Neural cell (in vitro differentiated cells): Measurements from ENCODE around the gene BNC1. TPM values are rescaled to one million over a fixed set of nuclear protein-coding genes. Genes with fewer than 3 reads are reported as not detected.

Experiments used
- H2AFZ ChIP-seq: fragments of 200-600, 300-800 bp; sonication (generic), shearing (Covaris generic); 2 replicates; pipeline ENCODE4 v1.6.0; 2014; ENCODE audit warnings: low read depth, mild to moderate bottlenecking, antibody characterized with exemption, low read length, moderate library complexity
- H3F3A ChIP-seq: fragments of 200-600 bp; shearing (Covaris generic); 2 replicates; pipeline ENCODE4 v1.6.1; 2016; ENCODE audit warnings: mild to moderate bottlenecking, moderate library complexity, mixed read lengths, antibody characterized with exemption, low read length; ENCODE audit not compliant: insufficient read depth, poor library complexity, severe bottlenecking
- H3K27ac ChIP-seq: fragments of 200-600, 300-800 bp; sonication (generic), shearing (Covaris generic); 2 replicates; pipeline ENCODE4 v1.5.1; 2014; ENCODE audit warnings: mild to moderate bottlenecking, low read length, moderate library complexity
- H3K27me3 ChIP-seq: fragments of 300-800, 200-600 bp; sonication (generic), shearing (Covaris generic); 2 replicates; pipeline ENCODE4 v1.6.0; 2014; ENCODE audit warnings: mild to moderate bottlenecking, low read depth, low read length, moderate library complexity; ENCODE audit not compliant: insufficient read depth
- H3K36me3 ChIP-seq: fragments of 300-800, 200-600 bp; sonication (generic), shearing (Covaris generic); 2 replicates; pipeline ENCODE4 v1.5.1; 2014; ENCODE audit warnings: mild to moderate bottlenecking, antibody characterized with exemption, low read length, moderate library complexity; ENCODE audit not compliant: insufficient read depth
- H3K4me2 ChIP-seq: fragments of 300-800, 200-600 bp; sonication (generic), shearing (Covaris generic); 2 replicates; pipeline ENCODE4 v1.6.0; 2014; ENCODE audit warnings: mild to moderate bottlenecking, low read length
- H3K4me3 ChIP-seq: fragments of 300-800, 200-600 bp; sonication (generic), shearing (Covaris generic); 2 replicates; pipeline ENCODE4 v1.5.1; 2014; ENCODE audit warnings: mild to moderate bottlenecking, low read length, moderate library complexity
- H3K79me2 ChIP-seq: fragments of 200-600 bp; shearing (Covaris generic); replicated peaks from 2 replicates; pipeline ENCODE4 v1.6.0; 2014; ENCODE audit warnings: mild to moderate bottlenecking, low read length, moderate library complexity; ENCODE audit not compliant: insufficient read depth
- H3K9ac ChIP-seq: fragments of 300-800, 200-600 bp; sonication (generic), shearing (Covaris generic); 2 replicates; pipeline ENCODE4 v1.6.1; 2016; ENCODE audit warnings: mild to moderate bottlenecking, low read length, mixed read lengths
- H3K9me2 ChIP-seq: fragments of 200-600 bp; shearing (Covaris generic); 2 replicates; pipeline ENCODE4 v1.6.1; 2016; ENCODE audit warnings: mild to moderate bottlenecking, low read length, mixed read lengths; ENCODE audit not compliant: insufficient read depth
- H3K9me3 ChIP-seq: fragments of 200-600, 300-800 bp; sonication (generic), shearing (Covaris generic); 2 replicates; pipeline ENCODE4 v1.6.1; 2016; ENCODE audit warnings: mild to moderate bottlenecking, mixed run types, low read length, moderate library complexity, mixed read lengths
- H4K20me1 ChIP-seq: fragments of 200-600 bp; shearing (Covaris generic); 2 replicates; pipeline ENCODE4 v1.6.1; 2016; ENCODE audit warnings: mild to moderate bottlenecking, mixed run types; ENCODE audit not compliant: insufficient read depth
- CTCF ChIP-seq: fragments of 450-650 bp; IDR thresholded peaks from 2 replicates; pipeline ENCODE4 v1.5.1; 2014; ENCODE audit warnings: antibody characterized with exemption, mild to moderate bottlenecking, moderate library complexity; ENCODE audit not compliant: poor library complexity, severe bottlenecking
- EP300 ChIP-seq: fragments of 450-650 bp; conservative IDR thresholded peaks from 2 replicates; pipeline ENCODE4 v1.6.1; 2014; ENCODE audit warnings: antibody characterized with exemption, mild to moderate bottlenecking, moderate library complexity; ENCODE audit not compliant: poor library complexity, severe bottlenecking
- EZH2 ChIP-seq: fragments of 200-600, 300-800 bp; shearing (Covaris generic), sonication (generic); IDR thresholded peaks from 2 replicates; pipeline ENCODE4 v1.6.1; 2014; ENCODE audit warnings: antibody characterized with exemption, low read length, borderline replicate concordance, mild to moderate bottlenecking; ENCODE audit not compliant: insufficient read depth, poor library complexity, severe bottlenecking
- MXI1 ChIP-seq: fragments of 450-650 bp; conservative IDR thresholded peaks from 2 replicates; pipeline ENCODE4 v1.6.1; 2014; ENCODE audit warnings: antibody characterized with exemption, mild to moderate bottlenecking; ENCODE audit not compliant: poor library complexity, severe bottlenecking
- POLR2AphosphoS5 ChIP-seq: IDR thresholded peaks from 2 replicates; pipeline ENCODE4 v1.6.1; 2012
- RAD21 ChIP-seq: fragments of 450-650 bp; conservative IDR thresholded peaks from 2 replicates; pipeline ENCODE4 v1.6.1; 2014; ENCODE audit warnings: antibody characterized with exemption, mild to moderate bottlenecking, moderate library complexity
- REST ChIP-seq: IDR thresholded peaks from 2 replicates; pipeline ENCODE4 v1.6.1; 2012; ENCODE audit warnings: borderline replicate concordance
- SMC3 ChIP-seq: fragments of 450-650 bp; conservative IDR thresholded peaks from 2 replicates; pipeline ENCODE4 v1.6.1; 2014; ENCODE audit warnings: antibody characterized with exemption, mild to moderate bottlenecking, moderate library complexity; ENCODE audit not compliant: poor library complexity
- TAF1 ChIP-seq: IDR thresholded peaks from 2 replicates; pipeline ENCODE4 v1.6.1; 2012; ENCODE audit warnings: low read depth
- polyA plus RNA-seq: library from polyadenylated mRNA; depleted of rRNA; stranded (reverse); fragments of >200 nt; gene quantifications from 2 replicates; pipeline ENCODE4 v1.2.3, GENCODE V29; 2014

The BNC1 gene
- polyA plus RNA-seq, 1 donor from 2014 or later: not detected

- Histone ChIP-seq H3K79me2 (no peaks in the 10 kb centered on the region), H3K27me3 (no peaks in the 10 kb centered on the region), H4K20me1 (no peaks in the 10 kb centered on the region), H3K4me3 (no peak overlapping the region), H3K4me2 (no peak overlapping the region), H2AFZ (no peak overlapping the region), H3F3A (no peaks in the 10 kb centered on the region), H3K36me3 (no peaks in the 10 kb centered on the region), H3K27ac (no peak overlapping the region), H3K9ac (no peak overlapping the region), H3K9me3 (no peaks in the 10 kb centered on the region), H3K9me2 (no peaks in the 10 kb centered on the region)
- TF ChIP-seq SMC3 (no peak), RAD21 (no peak)
These were observed 20.6 kb upstream of the BNC1 start for GRCh38 chr15:83304861-83305703.

- H3K4me3 ChIP-seq: no peak overlapping the region
- H3K27ac ChIP-seq: no peak overlapping the region
- no peaks in the 10 kb centered on the region for H3F3A ChIP-seq
- H3K4me2 ChIP-seq: no peak overlapping the region
- H3K9me2 ChIP-seq: no peaks in the 10 kb centered on the region
- H3K9ac ChIP-seq: no peak overlapping the region
- no peak for TF ChIP-seq EP300
- TF ChIP-seq SMC3: no peak
- TF ChIP-seq POLR2AphosphoS5: no peak
- TF ChIP-seq CTCF: no peak
- no peak for TF ChIP-seq MXI1
- TF ChIP-seq RAD21: no peak
- TF ChIP-seq REST: no peak
- TF ChIP-seq TAF1: no peak
- TF ChIP-seq EZH2: no peak
- no peak overlapping the region for H2AFZ ChIP-seq
- H3K36me3 ChIP-seq: no peaks in the 10 kb centered on the region
- no peaks in the 10 kb centered on the region for H3K27me3 ChIP-seq
- no peaks in the 10 kb centered on the region for H3K79me2 ChIP-seq
- no peaks in the 10 kb centered on the region for H3K9me3 ChIP-seq
- no peaks in the 10 kb centered on the region for H4K20me1 ChIP-seq
These were observed 19.1 kb upstream of the BNC1 start for GRCh38 chr15:83303535-83303934.
